GM23338 (cell line): ENCODE measurements around the gene GLUL. TPM values are rescaled to one million over a fixed set of nuclear protein-coding genes. Genes with fewer than 3 reads are reported as not detected.

Experiments used
- ATAC-seq: fragments of 200-7000 bp; cut with Tn5 transposase; 3 replicates; pipeline ENCODE4 v1.9.1; 2020
- DNase-seq: peaks from one replicate; pipeline ENCODE4 v3.0.0-alpha.2; 2015; ENCODE audit warnings: low spot score
- H2AFZ ChIP-seq: fragments of 200-600 bp; sonication (generic); 2 replicates; pipeline ENCODE4 v1.8.0; 2016; ENCODE audit warnings: antibody characterized with exemption, mild to moderate bottlenecking, moderate library complexity
- H3F3A ChIP-seq: fragments of 200-600 bp; sonication (generic); replicated peaks from 2 replicates; pipeline ENCODE4 v1.8.0; 2017; ENCODE audit warnings: antibody characterized with exemption, mixed run types, low read depth
- H3K27ac ChIP-seq: fragments of 200-600 bp; sonication (generic); 2 replicates; pipeline ENCODE4 v1.6.1; 2016; ENCODE audit warnings: low read depth
- H3K27me3 ChIP-seq: fragments of 200-600 bp; sonication (generic); 2 replicates; pipeline ENCODE4 v1.8.0; 2016; ENCODE audit warnings: mild to moderate bottlenecking, mixed run types, moderate library complexity; ENCODE audit not compliant: insufficient read depth
- H3K36me3 ChIP-seq: fragments of 200-600 bp; sonication (generic); 2 replicates; pipeline ENCODE4 v1.8.0; 2016; ENCODE audit warnings: mild to moderate bottlenecking; ENCODE audit not compliant: insufficient read depth
- H3K4me1 ChIP-seq: fragments of 200-600 bp; sonication (generic); 2 replicates; pipeline ENCODE4 v1.8.0; 2016; ENCODE audit warnings: mild to moderate bottlenecking, moderate library complexity; ENCODE audit not compliant: insufficient read depth
- H3K4me2 ChIP-seq: fragments of 200-600 bp; sonication (generic); 2 replicates; pipeline ENCODE4 v1.7.1; 2017; ENCODE audit warnings: mixed run types
- H3K4me3 ChIP-seq: fragments of 200-600 bp; sonication (generic); 2 replicates; pipeline ENCODE4 v1.6.1; 2016; ENCODE audit warnings: mixed run types
- H3K79me2 ChIP-seq: fragments of 200-600 bp; sonication (generic); replicated peaks from 2 replicates; pipeline ENCODE4 v1.8.0; 2017; ENCODE audit warnings: mild to moderate bottlenecking; ENCODE audit not compliant: insufficient read depth
- H3K9me2 ChIP-seq: fragments of 200-600 bp; sonication (generic); 2 replicates; pipeline ENCODE4 v1.8.0; 2017; ENCODE audit not compliant: insufficient read depth
- H4K20me1 ChIP-seq: fragments of 200-600 bp; sonication (generic); replicated peaks from 2 replicates; pipeline ENCODE4 v1.8.0; 2017; ENCODE audit warnings: mild to moderate bottlenecking; ENCODE audit not compliant: insufficient read depth
- H3K27ac Mint-ChIP-seq: 2 replicates; pipeline ENCODE4 v1.8.0; 2020; ENCODE audit warnings: inconsistent platforms, mild to moderate bottlenecking, moderate library complexity, mixed read lengths
- H3K27me3 Mint-ChIP-seq: 3 replicates; pipeline ENCODE4 v1.8.0; 2022; ENCODE audit warnings: low read depth, mild to moderate bottlenecking, moderate library complexity, mixed read lengths, inconsistent platforms; ENCODE audit not compliant: insufficient read depth, poor library complexity
- H3K36me3 Mint-ChIP-seq: 3 replicates; pipeline ENCODE4 v1.8.0; 2021; ENCODE audit warnings: low read depth, mild to moderate bottlenecking, inconsistent platforms, moderate library complexity, mixed read lengths
- H3K4me1 Mint-ChIP-seq: 3 replicates; pipeline ENCODE4 v1.8.0; 2020; ENCODE audit warnings: mild to moderate bottlenecking, inconsistent platforms, mixed read lengths
- H3K4me3 Mint-ChIP-seq: 3 replicates; pipeline ENCODE4 v1.8.0; 2021; ENCODE audit warnings: moderate library complexity, mild to moderate bottlenecking, inconsistent platforms, mixed read lengths
- H3K9me3 Mint-ChIP-seq: 3 replicates; pipeline ENCODE4 v1.8.0; 2020; ENCODE audit warnings: moderate library complexity, mild to moderate bottlenecking, inconsistent platforms, mixed read lengths
- CTCF ChIP-seq, 2 experiments: fragments of 200-600 bp in 1 of 2; sonication (generic) in 1 of 2; conservative IDR thresholded peaks; 2 replicates each; pipeline versions ENCODE4 v1.5.1 to v1.6.1; 2016 to 2017; ENCODE audit warnings: antibody characterized with exemption in 2 of 2, low read depth in 2 of 2, mild to moderate bottlenecking in 2 of 2, moderate library complexity in 1 of 2
- EZH2 ChIP-seq: fragments of 200-600 bp; sonication (generic); IDR thresholded peaks from one replicate; pipeline ENCODE4 v1.8.0; 2017; ENCODE audit warnings: antibody characterized with exemption, mild to moderate bottlenecking, low read depth; ENCODE audit not compliant: unreplicated experiment
- EZH2phosphoT487 ChIP-seq: fragments of 200-600 bp; sonication (generic); IDR thresholded peaks from one replicate; pipeline ENCODE4 v1.8.1; 2018; ENCODE audit warnings: antibody characterized with exemption; ENCODE audit not compliant: unreplicated experiment
- NANOG ChIP-seq: IDR thresholded peaks from 2 replicates; pipeline ENCODE4 v1.6.1; 2016; ENCODE audit warnings: antibody characterized with exemption, borderline replicate concordance
- ZNF331 ChIP-seq: fragments of 250-450 bp; sonication (Bioruptor Pico); IDR thresholded peaks from 2 replicates; pipeline ENCODE4 v1.5.0; 2020; ENCODE audit warnings: low read depth, mild to moderate bottlenecking, moderate library complexity
- polyA plus RNA-seq: library from polyadenylated mRNA; unstranded; fragments of >200 nt; fragmentation: Nextera tagmentation; extraction: Ambion mirVana; gene quantifications from 2 replicates; pipeline ENCODE4 v1.2.1, GENCODE V29; 2016
- total RNA-seq: library from RNA; depleted of rRNA; stranded (reverse); fragments of >200 nt; shearing (Covaris generic); gene quantifications from 2 replicates; pipeline ENCODE4 v1.2.3, GENCODE V29; 2014
- TF ChIP-seq, protein P1 (sequence below): fragments of 250-450 bp; sonication (Bioruptor Pico); IDR thresholded peaks from 2 replicates; pipeline ENCODE4 v1.5.0; 2020; ENCODE audit warnings: mild to moderate bottlenecking, moderate library complexity

GLUL gene
- total and polyA plus RNA-seq, 2 experiments from 2014 or later = 254 to 356 TPM

GRCh38 chr1:182376936-182377574, 14.5 kb downstream of the GLUL start:
- Histone ChIP-seq H3K27me3 (no peaks in the 10 kb centered on the region), H3K4me1 (no peaks in the 10 kb centered on the region), H4K20me1 (peaks cover 15% of the 10 kb centered on the region; the same call in 1 of the 2 replicates), H2AFZ (no peak overlapping the region), H3K4me3 (no peak overlapping the region), H3K36me3 (0 out of 2 replicates have a peak, but pooled peaks cover 5% of the 10 kb centered on the region), H3K79me2 (no peaks in the 10 kb centered on the region), H3K4me2 (no peak overlapping the region), H3F3A (peaks cover 2% of the 10 kb centered on the region; the same call in 1 of the 2 replicates), H3K9me2 (no peaks in the 10 kb centered on the region), H3K27ac (no peak overlapping the region)
- Mint-ChIP-seq H3K36me3 (peaks cover 8% of the 10 kb centered on the region; the same call in 2 of the 3 replicates), H3K9me3 (no peaks in the 10 kb centered on the region), H3K27me3 (peaks cover 6% of the 10 kb centered on the region), H3K4me3 (no peak overlapping the region), H3K27ac (no peak overlapping the region), H3K4me1 (no peaks in the 10 kb centered on the region)
- no peak for TF ChIP-seq NANOG
- TF ChIP-seq EZH2 = no peak
- TF ChIP-seq EZH2phosphoT487 = no peak
- TF ChIP-seq, protein P1, sequence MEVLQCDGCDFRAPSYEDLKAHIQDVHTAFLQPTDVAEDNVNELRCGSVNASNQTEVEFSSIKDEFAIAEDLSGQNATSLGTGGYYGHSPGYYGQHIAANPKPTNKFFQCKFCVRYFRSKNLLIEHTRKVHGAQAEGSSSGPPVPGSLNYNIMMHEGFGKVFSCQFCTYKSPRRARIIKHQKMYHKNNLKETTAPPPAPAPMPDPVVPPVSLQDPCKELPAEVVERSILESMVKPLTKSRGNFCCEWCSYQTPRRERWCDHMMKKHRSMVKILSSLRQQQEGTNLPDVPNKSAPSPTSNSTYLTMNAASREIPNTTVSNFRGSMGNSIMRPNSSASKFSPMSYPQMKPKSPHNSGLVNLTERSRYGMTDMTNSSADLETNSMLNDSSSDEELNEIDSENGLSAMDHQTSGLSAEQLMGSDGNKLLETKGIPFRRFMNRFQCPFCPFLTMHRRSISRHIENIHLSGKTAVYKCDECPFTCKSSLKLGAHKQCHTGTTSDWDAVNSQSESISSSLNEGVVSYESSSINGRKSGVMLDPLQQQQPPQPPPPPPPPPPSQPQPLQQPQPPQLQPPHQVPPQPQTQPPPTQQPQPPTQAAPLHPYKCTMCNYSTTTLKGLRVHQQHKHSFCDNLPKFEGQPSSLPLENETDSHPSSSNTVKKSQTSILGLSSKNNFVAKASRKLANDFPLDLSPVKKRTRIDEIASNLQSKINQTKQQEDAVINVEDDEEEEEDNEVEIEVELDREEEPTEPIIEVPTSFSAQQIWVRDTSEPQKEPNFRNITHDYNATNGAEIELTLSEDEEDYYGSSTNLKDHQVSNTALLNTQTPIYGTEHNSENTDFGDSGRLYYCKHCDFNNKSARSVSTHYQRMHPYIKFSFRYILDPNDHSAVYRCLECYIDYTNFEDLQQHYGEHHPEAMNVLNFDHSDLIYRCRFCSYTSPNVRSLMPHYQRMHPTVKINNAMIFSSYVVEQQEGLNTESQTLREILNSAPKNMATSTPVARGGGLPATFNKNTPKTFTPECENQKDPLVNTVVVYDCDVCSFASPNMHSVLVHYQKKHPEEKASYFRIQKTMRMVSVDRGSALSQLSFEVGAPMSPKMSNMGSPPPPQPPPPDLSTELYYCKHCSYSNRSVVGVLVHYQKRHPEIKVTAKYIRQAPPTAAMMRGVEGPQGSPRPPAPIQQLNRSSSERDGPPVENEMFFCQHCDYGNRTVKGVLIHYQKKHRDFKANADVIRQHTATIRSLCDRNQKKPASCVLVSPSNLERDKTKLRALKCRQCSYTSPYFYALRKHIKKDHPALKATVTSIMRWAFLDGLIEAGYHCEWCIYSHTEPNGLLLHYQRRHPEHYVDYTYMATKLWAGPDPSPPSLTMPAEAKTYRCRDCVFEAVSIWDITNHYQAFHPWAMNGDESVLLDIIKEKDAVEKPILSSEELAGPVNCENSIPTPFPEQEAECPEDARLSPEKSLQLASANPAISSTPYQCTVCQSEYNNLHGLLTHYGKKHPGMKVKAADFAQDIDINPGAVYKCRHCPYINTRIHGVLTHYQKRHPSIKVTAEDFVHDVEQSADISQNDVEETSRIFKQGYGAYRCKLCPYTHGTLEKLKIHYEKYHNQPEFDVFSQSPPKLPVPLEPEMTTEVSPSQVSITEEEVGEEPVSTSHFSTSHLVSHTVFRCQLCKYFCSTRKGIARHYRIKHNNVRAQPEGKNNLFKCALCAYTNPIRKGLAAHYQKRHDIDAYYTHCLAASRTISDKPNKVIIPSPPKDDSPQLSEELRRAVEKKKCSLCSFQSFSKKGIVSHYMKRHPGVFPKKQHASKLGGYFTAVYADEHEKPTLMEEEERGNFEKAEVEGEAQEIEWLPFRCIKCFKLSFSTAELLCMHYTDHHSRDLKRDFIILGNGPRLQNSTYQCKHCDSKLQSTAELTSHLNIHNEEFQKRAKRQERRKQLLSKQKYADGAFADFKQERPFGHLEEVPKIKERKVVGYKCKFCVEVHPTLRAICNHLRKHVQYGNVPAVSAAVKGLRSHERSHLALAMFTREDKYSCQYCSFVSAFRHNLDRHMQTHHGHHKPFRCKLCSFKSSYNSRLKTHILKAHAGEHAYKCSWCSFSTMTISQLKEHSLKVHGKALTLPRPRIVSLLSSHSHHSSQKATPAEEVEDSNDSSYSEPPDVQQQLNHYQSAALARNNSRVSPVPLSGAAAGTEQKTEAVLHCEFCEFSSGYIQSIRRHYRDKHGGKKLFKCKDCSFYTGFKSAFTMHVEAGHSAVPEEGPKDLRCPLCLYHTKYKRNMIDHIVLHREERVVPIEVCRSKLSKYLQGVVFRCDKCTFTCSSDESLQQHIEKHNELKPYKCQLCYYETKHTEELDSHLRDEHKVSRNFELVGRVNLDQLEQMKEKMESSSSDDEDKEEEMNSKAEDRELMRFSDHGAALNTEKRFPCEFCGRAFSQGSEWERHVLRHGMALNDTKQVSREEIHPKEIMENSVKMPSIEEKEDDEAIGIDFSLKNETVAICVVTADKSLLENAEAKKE (CRISPR knock-in tag) = no peak
- no peak for TF ChIP-seq ZNF331 (CRISPR knock-in tag)
- TF ChIP-seq CTCF (conservative IDR thresholded peaks at IDR 0.05; ENCODE audit: low read depth in 2 of 2) = no peak
- no peak for ATAC-seq
- no peak for DNase-seq
